Neural cell (in vitro differentiated cells): ENCODE measurements around the gene POLN. TPM values are rescaled to one million over a fixed set of nuclear protein-coding genes. Genes with fewer than 3 reads are reported as not detected.

Experiments
- H2AFZ ChIP-seq: fragments of 200-600, 300-800 bp; sonication (generic), shearing (Covaris generic); 2 replicates; pipeline ENCODE4 v1.6.0; 2014; ENCODE audit warnings: low read depth, mild to moderate bottlenecking, antibody characterized with exemption, low read length, moderate library complexity
- H3F3A ChIP-seq: fragments of 200-600 bp; shearing (Covaris generic); 2 replicates; pipeline ENCODE4 v1.6.1; 2016; ENCODE audit warnings: mild to moderate bottlenecking, moderate library complexity, mixed read lengths, antibody characterized with exemption, low read length; ENCODE audit not compliant: insufficient read depth, poor library complexity, severe bottlenecking
- H3K27ac ChIP-seq: fragments of 200-600, 300-800 bp; sonication (generic), shearing (Covaris generic); 2 replicates; pipeline ENCODE4 v1.5.1; 2014; ENCODE audit warnings: mild to moderate bottlenecking, low read length, moderate library complexity
- H3K27me3 ChIP-seq: fragments of 300-800, 200-600 bp; sonication (generic), shearing (Covaris generic); 2 replicates; pipeline ENCODE4 v1.6.0; 2014; ENCODE audit warnings: mild to moderate bottlenecking, low read depth, low read length, moderate library complexity; ENCODE audit not compliant: insufficient read depth
- H3K36me3 ChIP-seq: fragments of 300-800, 200-600 bp; sonication (generic), shearing (Covaris generic); 2 replicates; pipeline ENCODE4 v1.5.1; 2014; ENCODE audit warnings: mild to moderate bottlenecking, antibody characterized with exemption, low read length, moderate library complexity; ENCODE audit not compliant: insufficient read depth
- H3K4me2 ChIP-seq: fragments of 300-800, 200-600 bp; sonication (generic), shearing (Covaris generic); 2 replicates; pipeline ENCODE4 v1.6.0; 2014; ENCODE audit warnings: mild to moderate bottlenecking, low read length
- H3K4me3 ChIP-seq: fragments of 300-800, 200-600 bp; sonication (generic), shearing (Covaris generic); 2 replicates; pipeline ENCODE4 v1.5.1; 2014; ENCODE audit warnings: mild to moderate bottlenecking, low read length, moderate library complexity
- H3K79me2 ChIP-seq: fragments of 200-600 bp; shearing (Covaris generic); replicated peaks from 2 replicates; pipeline ENCODE4 v1.6.0; 2014; ENCODE audit warnings: mild to moderate bottlenecking, low read length, moderate library complexity; ENCODE audit not compliant: insufficient read depth
- H3K9ac ChIP-seq: fragments of 300-800, 200-600 bp; sonication (generic), shearing (Covaris generic); 2 replicates; pipeline ENCODE4 v1.6.1; 2016; ENCODE audit warnings: mild to moderate bottlenecking, low read length, mixed read lengths
- H3K9me2 ChIP-seq: fragments of 200-600 bp; shearing (Covaris generic); 2 replicates; pipeline ENCODE4 v1.6.1; 2016; ENCODE audit warnings: mild to moderate bottlenecking, low read length, mixed read lengths; ENCODE audit not compliant: insufficient read depth
- H3K9me3 ChIP-seq: fragments of 200-600, 300-800 bp; sonication (generic), shearing (Covaris generic); 2 replicates; pipeline ENCODE4 v1.6.1; 2016; ENCODE audit warnings: mild to moderate bottlenecking, mixed run types, low read length, moderate library complexity, mixed read lengths
- H4K20me1 ChIP-seq: fragments of 200-600 bp; shearing (Covaris generic); 2 replicates; pipeline ENCODE4 v1.6.1; 2016; ENCODE audit warnings: mild to moderate bottlenecking, mixed run types; ENCODE audit not compliant: insufficient read depth
- EP300 ChIP-seq: fragments of 450-650 bp; conservative IDR thresholded peaks from 2 replicates; pipeline ENCODE4 v1.6.1; 2014; ENCODE audit warnings: antibody characterized with exemption, mild to moderate bottlenecking, moderate library complexity; ENCODE audit not compliant: poor library complexity, severe bottlenecking
- EZH2 ChIP-seq: fragments of 200-600, 300-800 bp; shearing (Covaris generic), sonication (generic); IDR thresholded peaks from 2 replicates; pipeline ENCODE4 v1.6.1; 2014; ENCODE audit warnings: antibody characterized with exemption, low read length, borderline replicate concordance, mild to moderate bottlenecking; ENCODE audit not compliant: insufficient read depth, poor library complexity, severe bottlenecking
- MXI1 ChIP-seq: fragments of 450-650 bp; conservative IDR thresholded peaks from 2 replicates; pipeline ENCODE4 v1.6.1; 2014; ENCODE audit warnings: antibody characterized with exemption, mild to moderate bottlenecking; ENCODE audit not compliant: poor library complexity, severe bottlenecking
- POLR2AphosphoS5 ChIP-seq: IDR thresholded peaks from 2 replicates; pipeline ENCODE4 v1.6.1; 2012
- RAD21 ChIP-seq: fragments of 450-650 bp; conservative IDR thresholded peaks from 2 replicates; pipeline ENCODE4 v1.6.1; 2014; ENCODE audit warnings: antibody characterized with exemption, mild to moderate bottlenecking, moderate library complexity
- SMC3 ChIP-seq: fragments of 450-650 bp; conservative IDR thresholded peaks from 2 replicates; pipeline ENCODE4 v1.6.1; 2014; ENCODE audit warnings: antibody characterized with exemption, mild to moderate bottlenecking, moderate library complexity; ENCODE audit not compliant: poor library complexity
- TAF1 ChIP-seq: IDR thresholded peaks from 2 replicates; pipeline ENCODE4 v1.6.1; 2012; ENCODE audit warnings: low read depth
- polyA plus RNA-seq: library from polyadenylated mRNA; depleted of rRNA; stranded (reverse); fragments of >200 nt; gene quantifications from 2 replicates; pipeline ENCODE4 v1.2.3, GENCODE V29; 2014
- TF ChIP-seq, protein P1 (sequence below): IDR thresholded peaks from 2 replicates; pipeline ENCODE4 v1.6.1; 2012; ENCODE audit warnings: borderline replicate concordance
- TF ChIP-seq, protein P2 (sequence below): fragments of 450-650 bp; IDR thresholded peaks from 2 replicates; pipeline ENCODE4 v1.5.1; 2014; ENCODE audit warnings: antibody characterized with exemption, mild to moderate bottlenecking, moderate library complexity; ENCODE audit not compliant: poor library complexity, severe bottlenecking

The POLN gene
- polyA plus RNA-seq, 1 donor from 2014 or later = 1.1 TPM

DNA sequence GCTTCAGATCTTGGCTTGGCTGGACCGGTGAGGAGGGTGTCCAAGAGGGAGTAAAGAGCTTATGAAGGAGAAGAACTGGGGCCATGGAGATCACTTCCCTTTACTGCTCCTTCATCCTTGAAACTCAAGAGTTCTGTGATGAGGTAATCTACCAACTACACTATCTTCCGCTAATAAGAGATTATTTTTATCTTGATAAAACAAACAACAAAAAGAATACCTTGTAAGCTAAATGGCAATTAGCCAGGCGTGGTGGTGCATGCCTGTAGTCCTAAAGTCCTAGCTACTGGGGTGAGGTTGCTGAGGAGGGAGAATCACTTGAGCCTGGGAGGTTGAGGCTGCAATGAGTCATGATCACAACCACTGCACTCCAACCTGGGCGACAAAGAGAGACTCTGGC lies 47.4 kb downstream of the POLN start:
- no peak overlapping the region for H2AFZ ChIP-seq
- no peaks in the 10 kb centered on the region for H4K20me1 ChIP-seq
- no peak for TF ChIP-seq RAD21
- TF ChIP-seq, protein P1, sequence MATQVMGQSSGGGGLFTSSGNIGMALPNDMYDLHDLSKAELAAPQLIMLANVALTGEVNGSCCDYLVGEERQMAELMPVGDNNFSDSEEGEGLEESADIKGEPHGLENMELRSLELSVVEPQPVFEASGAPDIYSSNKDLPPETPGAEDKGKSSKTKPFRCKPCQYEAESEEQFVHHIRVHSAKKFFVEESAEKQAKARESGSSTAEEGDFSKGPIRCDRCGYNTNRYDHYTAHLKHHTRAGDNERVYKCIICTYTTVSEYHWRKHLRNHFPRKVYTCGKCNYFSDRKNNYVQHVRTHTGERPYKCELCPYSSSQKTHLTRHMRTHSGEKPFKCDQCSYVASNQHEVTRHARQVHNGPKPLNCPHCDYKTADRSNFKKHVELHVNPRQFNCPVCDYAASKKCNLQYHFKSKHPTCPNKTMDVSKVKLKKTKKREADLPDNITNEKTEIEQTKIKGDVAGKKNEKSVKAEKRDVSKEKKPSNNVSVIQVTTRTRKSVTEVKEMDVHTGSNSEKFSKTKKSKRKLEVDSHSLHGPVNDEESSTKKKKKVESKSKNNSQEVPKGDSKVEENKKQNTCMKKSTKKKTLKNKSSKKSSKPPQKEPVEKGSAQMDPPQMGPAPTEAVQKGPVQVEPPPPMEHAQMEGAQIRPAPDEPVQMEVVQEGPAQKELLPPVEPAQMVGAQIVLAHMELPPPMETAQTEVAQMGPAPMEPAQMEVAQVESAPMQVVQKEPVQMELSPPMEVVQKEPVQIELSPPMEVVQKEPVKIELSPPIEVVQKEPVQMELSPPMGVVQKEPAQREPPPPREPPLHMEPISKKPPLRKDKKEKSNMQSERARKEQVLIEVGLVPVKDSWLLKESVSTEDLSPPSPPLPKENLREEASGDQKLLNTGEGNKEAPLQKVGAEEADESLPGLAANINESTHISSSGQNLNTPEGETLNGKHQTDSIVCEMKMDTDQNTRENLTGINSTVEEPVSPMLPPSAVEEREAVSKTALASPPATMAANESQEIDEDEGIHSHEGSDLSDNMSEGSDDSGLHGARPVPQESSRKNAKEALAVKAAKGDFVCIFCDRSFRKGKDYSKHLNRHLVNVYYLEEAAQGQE = no peak
- no peak for TF ChIP-seq MXI1
- TF ChIP-seq, protein P2, sequence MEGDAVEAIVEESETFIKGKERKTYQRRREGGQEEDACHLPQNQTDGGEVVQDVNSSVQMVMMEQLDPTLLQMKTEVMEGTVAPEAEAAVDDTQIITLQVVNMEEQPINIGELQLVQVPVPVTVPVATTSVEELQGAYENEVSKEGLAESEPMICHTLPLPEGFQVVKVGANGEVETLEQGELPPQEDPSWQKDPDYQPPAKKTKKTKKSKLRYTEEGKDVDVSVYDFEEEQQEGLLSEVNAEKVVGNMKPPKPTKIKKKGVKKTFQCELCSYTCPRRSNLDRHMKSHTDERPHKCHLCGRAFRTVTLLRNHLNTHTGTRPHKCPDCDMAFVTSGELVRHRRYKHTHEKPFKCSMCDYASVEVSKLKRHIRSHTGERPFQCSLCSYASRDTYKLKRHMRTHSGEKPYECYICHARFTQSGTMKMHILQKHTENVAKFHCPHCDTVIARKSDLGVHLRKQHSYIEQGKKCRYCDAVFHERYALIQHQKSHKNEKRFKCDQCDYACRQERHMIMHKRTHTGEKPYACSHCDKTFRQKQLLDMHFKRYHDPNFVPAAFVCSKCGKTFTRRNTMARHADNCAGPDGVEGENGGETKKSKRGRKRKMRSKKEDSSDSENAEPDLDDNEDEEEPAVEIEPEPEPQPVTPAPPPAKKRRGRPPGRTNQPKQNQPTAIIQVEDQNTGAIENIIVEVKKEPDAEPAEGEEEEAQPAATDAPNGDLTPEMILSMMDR = no peak
- no peak for TF ChIP-seq EP300
- TF ChIP-seq POLR2AphosphoS5 = no peak
- TF ChIP-seq EZH2 = no peak
- TF ChIP-seq SMC3 = no peak
- no peak for TF ChIP-seq TAF1
- no peaks in the 10 kb centered on the region for H3K27me3 ChIP-seq
- no peak overlapping the region for H3K4me2 ChIP-seq
- no peaks in the 10 kb centered on the region for H3K36me3 ChIP-seq
- H3K4me3 ChIP-seq = no peak overlapping the region
- H3F3A ChIP-seq = no peaks in the 10 kb centered on the region
- H3K27ac ChIP-seq = no peak overlapping the region
- no peaks in the 10 kb centered on the region for H3K9me3 ChIP-seq
- no peak overlapping the region for H3K9ac ChIP-seq
- H3K9me2 ChIP-seq = no peaks in the 10 kb centered on the region
- no peaks in the 10 kb centered on the region for H3K79me2 ChIP-seq

DNA sequence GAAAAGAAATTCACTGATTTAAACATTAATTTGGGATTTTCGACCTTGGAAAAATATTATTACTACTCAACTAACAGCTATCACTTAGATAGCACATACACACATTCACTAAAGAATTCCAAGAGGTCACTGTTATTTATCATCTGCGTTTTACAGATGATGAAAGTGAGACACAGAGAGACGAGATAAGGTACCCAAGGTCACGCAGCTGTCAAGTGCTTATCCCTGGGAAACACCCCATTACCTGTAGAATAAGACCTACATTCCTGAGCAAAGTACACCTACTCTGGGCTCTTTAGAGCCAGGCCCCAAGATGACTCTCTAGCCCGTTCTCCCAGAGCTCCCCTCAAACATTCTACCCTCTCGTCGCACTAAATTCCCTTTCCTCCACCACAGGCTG lies 48.6 kb downstream of the POLN start:
- no peak for TF ChIP-seq POLR2AphosphoS5
- TF ChIP-seq RAD21 = no peak
- TF ChIP-seq EZH2 = no peak
- no peak for TF ChIP-seq SMC3
- TF ChIP-seq, protein P1 = no peak
- TF ChIP-seq MXI1 = no peak
- TF ChIP-seq EP300 = no peak
- TF ChIP-seq, protein P2 = no peak
- TF ChIP-seq TAF1 = no peak
- Histone ChIP-seq H3K27ac (no peak overlapping the region), H3K4me3 (no peak overlapping the region), H3F3A (no peaks in the 10 kb centered on the region), H3K36me3 (no peaks in the 10 kb centered on the region), H2AFZ (no peak overlapping the region), H3K27me3 (no peaks in the 10 kb centered on the region), H3K9me3 (no peaks in the 10 kb centered on the region), H3K79me2 (no peaks in the 10 kb centered on the region), H3K9ac (no peak overlapping the region), H3K4me2 (no peak overlapping the region), H3K9me2 (no peaks in the 10 kb centered on the region), H4K20me1 (no peaks in the 10 kb centered on the region)
